WERI-Rb-1 (cell line): ENCODE measurements around the gene MADD.
A peak's percentile ranks its signal among the peaks of the same experiment; 100 is the strongest.
"Not testable (repeated sequence)": the region's sequence is repeated elsewhere in the genome, so short reads cannot be mapped to it uniquely, and the experiment has no call there.

Experiments
- DNase-seq: peaks from one replicate; pipeline ENCODE4 v3.0.0-alpha.2; 2020
- H3K27ac ChIP-seq: fragments of 250-450 bp; sonication (Bioruptor Pico); 2 replicates; pipeline ENCODE4 v1.5.1; 2020; ENCODE audit warnings: mild to moderate bottlenecking, moderate library complexity
- H3K27me3 ChIP-seq: fragments of 250-450 bp; sonication (Bioruptor Pico); 2 replicates; pipeline ENCODE4 v1.5.1; 2021; ENCODE audit warnings: mild to moderate bottlenecking, low read depth, moderate library complexity; ENCODE audit not compliant: insufficient read depth, severe bottlenecking
- H3K36me3 ChIP-seq: fragments of 250-450 bp; sonication (Bioruptor Pico); 2 replicates; pipeline ENCODE4 v1.5.1; 2020; ENCODE audit warnings: mild to moderate bottlenecking, moderate library complexity
- H3K4me3 ChIP-seq: 2 replicates; pipeline ENCODE4 v1.5.1; 2011; ENCODE audit warnings: low read depth, mild to moderate bottlenecking, control low read depth, low read length
- H3K9me3 ChIP-seq: fragments of 250-450 bp; sonication (Bioruptor Pico); 2 replicates; pipeline ENCODE4 v1.5.1; 2021; ENCODE audit warnings: mild to moderate bottlenecking, moderate library complexity; ENCODE audit not compliant: severe bottlenecking
- TF ChIP-seq, protein P1 (sequence below): IDR thresholded peaks from 2 replicates; pipeline ENCODE4 v1.5.1; 2011; ENCODE audit warnings: low read depth, mild to moderate bottlenecking, control low read depth, inconsistent platforms, low read length

MADD gene

DNA sequence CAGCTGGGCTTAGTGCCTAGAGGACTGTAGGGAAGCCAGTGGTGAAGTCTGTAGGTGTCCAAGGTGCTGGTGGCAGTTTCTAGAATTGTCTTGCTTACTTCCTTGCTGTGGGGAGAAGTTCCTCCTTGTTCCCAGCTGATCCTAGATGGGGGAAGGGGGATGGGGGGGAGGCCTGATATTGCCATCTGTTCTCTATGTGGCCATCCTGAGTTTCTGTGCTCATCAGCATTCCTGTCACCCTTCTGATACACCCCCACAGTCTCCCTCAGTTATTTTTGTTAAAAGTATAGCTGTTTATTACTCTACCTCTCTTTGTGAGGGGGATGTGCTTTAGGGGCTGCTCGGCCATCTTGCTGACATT is 36.5 kb downstream of the MADD start:
- Histone ChIP-seq H3K27ac (peak overlapping the region; percentile 88), H3K9me3 (no peaks in the 10 kb centered on the region), H3K4me3 (peak overlapping the region; percentile 17), H3K36me3 (peaks cover 81% of the 10 kb centered on the region), H3K27me3 (no peaks in the 10 kb centered on the region)
- peak; percentile 76 for DNase-seq
- TF ChIP-seq, protein P1, sequence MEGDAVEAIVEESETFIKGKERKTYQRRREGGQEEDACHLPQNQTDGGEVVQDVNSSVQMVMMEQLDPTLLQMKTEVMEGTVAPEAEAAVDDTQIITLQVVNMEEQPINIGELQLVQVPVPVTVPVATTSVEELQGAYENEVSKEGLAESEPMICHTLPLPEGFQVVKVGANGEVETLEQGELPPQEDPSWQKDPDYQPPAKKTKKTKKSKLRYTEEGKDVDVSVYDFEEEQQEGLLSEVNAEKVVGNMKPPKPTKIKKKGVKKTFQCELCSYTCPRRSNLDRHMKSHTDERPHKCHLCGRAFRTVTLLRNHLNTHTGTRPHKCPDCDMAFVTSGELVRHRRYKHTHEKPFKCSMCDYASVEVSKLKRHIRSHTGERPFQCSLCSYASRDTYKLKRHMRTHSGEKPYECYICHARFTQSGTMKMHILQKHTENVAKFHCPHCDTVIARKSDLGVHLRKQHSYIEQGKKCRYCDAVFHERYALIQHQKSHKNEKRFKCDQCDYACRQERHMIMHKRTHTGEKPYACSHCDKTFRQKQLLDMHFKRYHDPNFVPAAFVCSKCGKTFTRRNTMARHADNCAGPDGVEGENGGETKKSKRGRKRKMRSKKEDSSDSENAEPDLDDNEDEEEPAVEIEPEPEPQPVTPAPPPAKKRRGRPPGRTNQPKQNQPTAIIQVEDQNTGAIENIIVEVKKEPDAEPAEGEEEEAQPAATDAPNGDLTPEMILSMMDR = no peak

DNA sequence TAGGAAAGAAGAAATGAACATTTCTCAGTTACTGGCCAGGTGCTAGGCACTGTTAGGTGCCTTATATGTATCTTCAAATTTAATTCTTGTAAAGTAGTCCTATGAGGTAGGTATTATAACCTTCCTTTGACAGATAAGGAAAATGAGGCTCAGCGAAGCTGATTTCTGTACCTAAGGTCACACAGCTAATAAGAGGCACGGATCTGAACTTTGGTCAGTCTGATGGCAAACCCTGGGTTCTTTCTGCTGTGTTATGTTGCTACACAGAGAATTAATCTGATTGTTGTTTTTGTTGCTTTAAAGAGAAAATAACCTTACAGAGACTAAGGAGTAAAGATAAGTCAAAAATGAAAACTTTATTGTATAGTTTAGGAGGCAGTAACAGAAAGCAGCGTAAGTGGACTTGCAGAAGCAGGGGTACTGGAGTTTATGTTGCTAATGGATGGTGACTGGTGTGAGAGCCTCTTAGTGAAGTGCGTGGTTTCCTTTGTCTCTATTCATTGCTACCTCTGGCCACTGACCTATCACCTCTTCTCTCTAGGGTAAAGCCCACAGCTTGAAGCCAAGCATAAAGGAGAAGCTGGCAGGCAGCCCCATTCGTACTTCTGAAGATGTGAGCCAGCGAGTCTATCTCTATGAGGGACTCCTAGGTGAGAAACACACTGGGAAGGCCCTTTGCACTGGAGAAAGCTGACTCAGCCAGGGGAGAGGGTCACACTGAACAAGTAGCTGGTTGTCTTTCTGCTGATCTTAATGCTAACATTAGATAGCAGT is 38.3 kb downstream of the MADD start:
- Histone ChIP-seq H3K27me3 (no peaks in the 10 kb centered on the region), H3K36me3 (peaks cover 79% of the 10 kb centered on the region), H3K9me3 (no peaks in the 10 kb centered on the region), H3K4me3 (no peak overlapping the region), H3K27ac (peak overlapping the region; percentile 5; the same call in 1 of the 2 replicates)
- TF ChIP-seq, protein P1 = no peak
- no peak for DNase-seq

DNA sequence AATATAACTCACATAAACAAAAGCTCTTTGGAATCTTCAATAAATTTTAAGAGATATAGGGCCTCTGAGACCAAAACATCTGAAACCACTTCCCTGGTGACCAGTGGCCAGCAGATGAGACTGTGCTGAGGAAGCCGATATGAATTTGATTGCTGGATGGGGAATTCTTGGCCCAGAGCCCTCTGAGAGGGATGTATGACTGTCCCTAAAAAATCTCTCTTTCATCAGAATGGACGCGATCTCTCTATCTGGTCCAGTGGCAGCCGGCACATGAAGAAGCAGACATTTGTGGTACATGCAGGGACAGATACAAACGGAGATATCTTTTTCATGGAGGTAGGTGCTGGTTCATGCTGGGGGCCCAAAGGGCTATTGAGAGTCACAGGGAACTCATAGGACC is 45.1 kb downstream of the MADD start:
- DNase-seq = no peak
- H3K4me3 ChIP-seq = no peak overlapping the region
- H3K27me3 ChIP-seq = no peaks in the 10 kb centered on the region
- TF ChIP-seq, protein P1 = no peak
- no peaks in the 10 kb centered on the region for H3K9me3 ChIP-seq
- peaks cover 85% of the 10 kb centered on the region for H3K36me3 ChIP-seq
- no peak overlapping the region for H3K27ac ChIP-seq

- H3K4me3 ChIP-seq, H3K27ac ChIP-seq, H3K9me3 ChIP-seq, H3K27me3 ChIP-seq, DNase-seq: not testable (repeated sequence)
- peaks cover 82% of the 10 kb centered on the region for H3K36me3 ChIP-seq
These were observed 46.6 kb downstream of the MADD start for GRCh38 chr11:47316501-47316900.

DNA sequence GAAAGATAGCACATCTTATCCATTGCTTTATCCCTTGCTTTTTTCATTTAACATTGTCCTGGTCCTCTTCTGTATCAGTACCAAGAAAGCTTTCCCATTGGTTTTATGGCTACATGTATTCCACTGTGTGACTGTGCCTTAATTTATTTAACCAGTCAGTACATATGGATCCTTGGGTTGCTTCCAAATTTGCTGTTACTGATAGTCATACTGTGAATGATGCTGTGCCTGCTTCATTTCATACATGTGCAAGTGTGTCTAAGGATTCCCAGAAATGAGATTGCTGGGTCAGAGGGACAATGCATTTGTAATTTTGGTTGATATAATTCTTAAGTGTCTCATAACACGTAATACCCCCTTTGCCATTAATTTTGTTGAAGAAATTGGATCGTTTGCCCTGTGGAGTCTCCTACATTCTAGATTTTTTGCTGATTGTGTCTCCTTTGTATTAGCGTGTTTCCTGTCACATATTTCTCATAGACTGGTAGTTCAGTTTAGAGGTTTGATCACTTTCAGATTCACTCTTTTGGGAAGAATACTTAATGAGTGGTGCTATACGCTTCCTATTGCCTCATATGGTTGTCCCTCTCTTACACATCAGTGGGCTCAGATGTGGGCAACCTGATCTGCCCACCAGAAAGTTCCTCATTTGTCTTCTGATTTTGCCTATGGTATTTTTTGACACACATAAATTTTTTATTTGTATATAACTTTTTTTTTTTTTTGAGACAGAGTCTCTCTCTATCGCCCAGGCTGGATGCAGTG is 47.3 kb downstream of the MADD start:
- no peaks in the 10 kb centered on the region for H3K27me3 ChIP-seq
- TF ChIP-seq, protein P1 = no peak
- H3K9me3 ChIP-seq = no peaks in the 10 kb centered on the region
- H3K27ac ChIP-seq = no peak overlapping the region
- H3K4me3 ChIP-seq = no peak overlapping the region
- no peak for DNase-seq
- H3K36me3 ChIP-seq = peaks cover 82% of the 10 kb centered on the region

DNA sequence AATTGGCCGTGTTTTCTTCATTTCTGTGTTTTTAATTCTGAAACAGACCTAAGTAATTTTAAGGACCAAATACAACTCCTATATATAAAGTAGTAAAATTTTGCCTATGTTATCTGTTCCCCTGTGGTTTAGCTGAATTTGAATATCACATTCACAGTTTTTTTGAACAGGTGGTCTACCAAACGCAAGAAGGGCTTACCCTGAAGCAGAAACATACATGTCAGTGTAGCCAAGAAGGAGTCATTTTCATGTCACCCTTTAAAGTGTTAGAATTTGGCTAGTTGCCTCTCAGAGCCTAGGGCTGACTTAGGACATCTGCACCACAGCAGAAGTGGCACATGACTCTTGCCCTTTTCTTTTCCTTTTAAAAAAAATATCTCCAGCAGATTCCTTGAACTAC is 48.2 kb downstream of the MADD start:
- TF ChIP-seq, protein P1 = no peak
- no peak overlapping the region for H3K4me3 ChIP-seq
- no peak overlapping the region for H3K27ac ChIP-seq
- DNase-seq = no peak
- peaks cover 81% of the 10 kb centered on the region for H3K36me3 ChIP-seq
- no peaks in the 10 kb centered on the region for H3K9me3 ChIP-seq
- H3K27me3 ChIP-seq = no peaks in the 10 kb centered on the region
